ENCODE data around the gene ABLIM1.

The ABLIM1 gene

DNA sequence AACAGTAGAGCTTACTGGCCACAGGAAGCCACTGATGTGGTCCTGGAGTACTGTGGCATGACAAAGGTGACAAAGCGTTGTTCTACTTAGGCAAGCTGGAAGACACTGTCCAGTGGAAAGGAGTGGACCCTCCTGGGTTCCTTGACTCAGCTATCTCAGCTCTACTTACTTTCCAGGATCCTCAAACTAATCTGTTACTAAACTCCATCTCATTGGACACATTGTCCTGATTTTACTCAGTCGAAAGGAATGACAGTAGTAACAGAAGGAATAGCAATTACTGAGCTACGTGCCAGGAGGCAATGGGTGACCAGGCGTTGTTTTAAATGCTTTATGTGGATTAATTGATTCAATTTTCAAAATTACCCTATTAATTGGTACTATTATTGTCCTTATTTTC is 41.6 kb downstream of the ABLIM1 start:
- no peak for DNase-seq

GRCh38 chr10:114616103-114616502 is 42.0 kb downstream of the ABLIM1 start:
- DNase-seq, result no peak

DNA sequence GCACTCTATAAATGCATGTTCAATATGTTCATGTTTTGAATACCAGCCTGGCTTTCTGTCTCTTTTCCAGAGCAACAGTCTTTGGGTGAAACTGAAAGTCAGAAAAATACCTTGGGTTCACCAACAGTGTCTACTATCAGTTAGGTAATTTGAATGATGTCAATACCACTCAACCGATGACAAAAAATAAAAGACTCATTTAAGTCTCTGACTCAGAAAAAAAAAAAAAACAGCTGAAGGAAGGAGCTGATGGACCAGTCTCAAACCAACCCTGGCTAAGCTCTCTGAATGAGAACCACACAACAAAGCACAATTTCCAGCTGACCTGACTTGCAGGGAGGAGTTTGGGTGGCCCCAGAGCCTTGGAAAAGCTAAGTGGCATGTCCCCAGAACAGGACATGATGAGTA is 42.5 kb downstream of the ABLIM1 start:
- DNase-seq, result peak; percentile 61

DNA sequence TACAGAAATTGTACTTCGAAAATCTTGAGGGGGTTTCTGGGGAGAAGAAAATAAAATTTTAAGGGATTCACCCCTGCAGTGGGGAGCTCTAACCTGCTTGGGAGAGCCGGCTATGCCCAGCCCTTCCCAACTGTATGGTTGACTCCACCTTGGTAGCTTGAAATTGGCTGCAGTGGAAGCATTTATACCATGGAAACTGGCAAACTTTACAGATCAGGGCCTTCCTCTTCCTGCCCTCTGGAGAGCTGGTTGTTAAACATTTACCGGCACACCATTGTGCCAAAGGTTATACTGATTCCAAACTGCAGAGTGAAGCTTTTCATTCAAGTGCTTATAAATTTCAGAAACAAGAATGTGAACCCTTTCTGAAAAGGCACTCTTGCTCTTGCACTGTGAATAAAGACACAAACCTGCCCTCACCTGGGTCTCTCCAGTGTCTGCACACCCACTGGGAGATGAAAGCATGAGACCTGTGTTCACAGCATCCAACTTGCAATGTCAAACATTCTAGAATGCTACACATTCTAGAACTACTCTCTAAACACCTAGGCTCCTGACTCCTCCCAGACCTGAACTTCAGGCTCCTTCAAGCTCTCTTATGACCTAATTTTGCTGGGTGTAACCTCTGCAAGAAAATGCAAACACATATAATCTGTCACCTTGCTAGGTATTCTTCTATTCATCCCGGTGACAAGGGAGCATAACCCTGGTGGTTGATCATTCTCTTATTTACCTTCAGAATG is 44.7 kb downstream of the ABLIM1 start:
- DNase-seq, result no peak

- no peak for DNase-seq
These were observed 46.5 kb downstream of the ABLIM1 start for GRCh38 chr10:114611617-114612016.

- DNase-seq, result no peak
These were observed 48.3 kb downstream of the ABLIM1 start for GRCh38 chr10:114609518-114610426.

- DNase-seq, result no peak
These were observed 50.6 kb downstream of the ABLIM1 start for GRCh38 chr10:114607358-114607998.

GRCh38 chr10:114605155-114605797 is 52.8 kb downstream of the ABLIM1 start:
- peak; percentile 31 for DNase-seq

GRCh38 chr10:114604357-114605130 is 53.5 kb downstream of the ABLIM1 start:
- no peak for DNase-seq

- peak; percentile 71 for DNase-seq
These were observed 54.1 kb downstream of the ABLIM1 start for GRCh38 chr10:114603948-114604347.

- DNase-seq, result no peak
These were observed 54.8 kb downstream of the ABLIM1 start for GRCh38 chr10:114603303-114603702.

DNA sequence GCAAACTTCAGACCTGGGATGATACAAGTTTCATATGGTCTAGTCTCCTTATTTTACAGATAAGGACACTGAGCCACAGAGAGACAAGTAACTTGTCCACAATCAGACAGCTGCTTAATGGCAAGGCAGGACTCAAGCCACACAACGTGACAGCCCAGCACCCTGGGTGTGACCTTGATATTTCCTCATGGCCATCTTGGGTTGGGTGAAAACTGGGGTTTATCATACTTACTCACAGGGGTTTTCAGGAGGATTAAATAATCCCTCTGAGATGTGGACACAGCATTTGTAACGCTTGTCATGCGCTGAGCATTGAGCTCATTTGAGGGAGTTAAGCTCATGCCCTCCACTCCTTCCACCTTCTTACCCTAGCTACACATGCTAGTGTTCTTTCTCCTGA is 58.0 kb downstream of the ABLIM1 start:
- DNase-seq, result no peak

DNA sequence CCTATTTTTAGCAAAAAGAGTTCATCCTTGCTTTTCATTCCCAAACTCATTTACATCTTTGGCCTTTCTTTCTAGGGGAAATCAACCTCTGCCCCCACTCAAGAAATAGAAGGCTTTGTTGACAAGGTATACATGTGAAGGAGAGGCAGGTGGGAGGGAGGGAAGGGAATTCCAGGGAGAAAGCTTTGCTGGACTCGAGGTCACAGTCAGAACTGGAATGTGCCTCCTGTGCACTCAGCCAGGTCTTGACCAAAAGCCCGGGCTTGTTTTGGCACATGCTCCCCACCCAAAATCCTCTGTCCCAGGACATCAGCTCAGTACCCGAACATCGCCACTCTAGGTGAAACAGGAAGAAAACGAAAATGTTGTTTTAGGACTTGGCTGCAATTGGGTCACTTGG is 61.3 kb downstream of the ABLIM1 start:
- DNase-seq, result no peak

- peak; percentile 4 for DNase-seq
These were observed 64.1 kb downstream of the ABLIM1 start for GRCh38 chr10:114593816-114594468.

DNA sequence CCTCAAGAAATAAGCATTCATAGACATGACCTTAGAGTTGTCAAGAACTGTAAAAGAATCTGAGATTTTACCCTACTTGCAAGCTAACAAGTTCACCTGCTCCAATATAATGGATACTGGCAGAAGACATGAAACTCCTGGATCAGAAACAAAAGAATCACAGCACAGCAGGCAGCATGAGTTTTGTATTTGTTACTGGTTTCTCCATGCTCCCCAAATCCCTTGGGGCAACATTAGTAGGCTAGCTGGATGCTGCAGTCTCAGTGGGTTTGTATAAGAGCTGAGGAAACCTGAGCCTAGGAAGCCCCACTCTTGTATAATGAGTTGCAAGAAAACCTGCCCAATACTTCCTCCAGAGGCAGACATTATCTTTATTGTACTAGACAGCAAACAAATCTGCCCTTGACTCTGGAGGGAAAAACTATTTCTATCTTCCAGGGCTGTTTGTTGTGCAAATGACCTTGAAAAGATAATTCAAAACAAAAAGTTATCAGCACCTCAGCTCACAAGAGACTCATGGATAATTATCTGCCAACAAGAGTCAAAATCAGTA is 64.8 kb downstream of the ABLIM1 start:
- no peak for DNase-seq

- DNase-seq, result no peak
These were observed 67.1 kb downstream of the ABLIM1 start for GRCh38 chr10:114590993-114591392.

- no peak for DNase-seq
These were observed 73.7 kb downstream of the ABLIM1 start for GRCh38 chr10:114584419-114584818.

DNA sequence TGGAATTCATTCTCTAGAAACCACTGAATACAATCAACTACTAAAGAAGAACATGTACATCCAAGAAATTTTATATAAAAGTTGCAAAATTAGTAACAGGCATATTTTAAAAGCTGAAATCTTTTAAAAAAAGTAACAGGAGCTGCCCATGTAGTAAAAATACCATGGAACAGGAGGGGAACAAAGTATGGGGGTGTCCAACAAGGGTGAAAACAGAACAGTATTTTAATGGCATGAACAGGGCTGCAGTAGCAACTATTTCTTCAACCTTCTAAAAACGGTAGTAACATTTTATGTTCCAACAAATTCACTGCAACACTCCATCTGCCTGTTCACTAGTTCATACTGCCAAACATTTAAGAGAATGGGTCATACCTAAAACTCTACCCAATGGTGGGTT is 77.0 kb downstream of the ABLIM1 start:
- DNase-seq, result no peak

DNA sequence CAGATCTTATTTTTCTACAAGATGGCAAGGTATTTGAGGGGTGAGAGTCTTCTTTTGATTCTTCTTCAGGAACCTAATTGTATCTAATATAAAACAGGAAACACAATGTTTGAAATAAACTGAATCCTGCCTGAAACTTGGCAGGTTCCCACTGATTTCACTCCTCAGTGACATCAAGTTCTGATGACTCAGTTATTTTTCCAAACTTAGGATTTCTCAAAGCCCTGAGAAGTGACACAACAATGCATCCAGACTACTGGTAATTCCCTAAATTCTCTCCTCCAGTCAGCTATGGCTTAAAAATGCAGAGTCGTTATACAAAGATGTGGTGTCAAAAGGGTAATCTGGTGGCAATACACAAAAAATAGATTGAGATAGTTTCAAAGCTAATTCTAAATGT is 80.9 kb downstream of the ABLIM1 start:
- no peak for DNase-seq

DNA sequence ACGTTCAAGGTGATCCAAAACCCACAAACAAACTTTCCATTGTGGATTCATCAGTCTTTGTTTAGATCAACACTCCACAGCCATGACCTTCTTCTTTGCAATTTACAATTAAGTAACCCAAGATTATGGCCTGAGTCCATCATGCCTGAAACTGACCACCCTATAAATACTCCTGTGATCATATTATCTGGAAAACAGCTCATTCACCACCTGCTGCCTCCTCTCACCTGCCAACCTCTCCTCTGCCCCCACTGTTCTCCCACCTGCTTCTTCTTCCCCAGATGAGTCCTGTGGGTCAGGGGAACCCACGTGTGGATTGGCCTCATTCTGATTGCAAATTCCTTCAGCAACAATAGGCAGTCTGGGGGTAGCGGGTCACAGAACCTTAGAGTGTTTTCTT is 81.4 kb downstream of the ABLIM1 start:
- DNase-seq, result no peak

GRCh38 chr10:114576132-114576487 is 82.0 kb downstream of the ABLIM1 start:
- DNase-seq, result no peak
